NB4 (cell line): ENCODE data around the gene ZBTB43.
"Not testable (repeated sequence)": the region's sequence is repeated elsewhere in the genome, so short reads cannot be mapped to it uniquely, and the experiment has no call there.

Experiments
- DNase-seq: peaks from one replicate; pipeline ENCODE4 v3.0.0; 2010; ENCODE audit warnings: low read depth
- H3K4me3 ChIP-seq: one replicate; pipeline ENCODE4 v1.5.1; 2011; ENCODE audit warnings: mild to moderate bottlenecking, low read depth, low read length, moderate library complexity
- CTCF ChIP-seq: IDR thresholded peaks from one replicate; pipeline ENCODE4 v1.5.1; 2012; ENCODE audit warnings: low read depth, low read length
- MAX ChIP-seq: IDR thresholded peaks from 2 replicates; pipeline ENCODE4 v1.6.1; 2011; ENCODE audit warnings: low read depth, low read length
- MYC ChIP-seq: IDR thresholded peaks from 2 replicates; pipeline ENCODE4 v1.6.1; 2011; ENCODE audit warnings: low read depth, low read length
- POLR2A ChIP-seq: IDR thresholded peaks from 2 replicates; pipeline ENCODE4 v1.6.1; 2011; ENCODE audit warnings: mild to moderate bottlenecking; ENCODE audit not compliant: insufficient read length; ENCODE audit errors: extremely low read depth

The ZBTB43 gene

GRCh38 chr9:126818482-126818881, 13.6 kb downstream of the ZBTB43 start:
- no peak for DNase-seq
- no peak for TF ChIP-seq POLR2A
- no peak for TF ChIP-seq CTCF
- TF ChIP-seq MAX: no peak
- TF ChIP-seq MYC: no peak
- no peak overlapping the region for H3K4me3 ChIP-seq

- DNase-seq: no peak
- H3K4me3 ChIP-seq: no peak overlapping the region
- TF ChIP-seq CTCF: no peak
- no peak for TF ChIP-seq MYC
- no peak for TF ChIP-seq MAX
- no peak for TF ChIP-seq POLR2A
Observed at GRCh38 chr9:126819482-126819881, 14.6 kb downstream of the ZBTB43 start.

- no peak for DNase-seq
- no peak for TF ChIP-seq CTCF
- no peak for TF ChIP-seq MAX
- TF ChIP-seq POLR2A: no peak
- TF ChIP-seq MYC: no peak
- no peak overlapping the region for H3K4me3 ChIP-seq
Observed at GRCh38 chr9:126822278-126822677, 17.4 kb downstream of the ZBTB43 start.

GRCh38 chr9:126822873-126823272, 18.0 kb downstream of the ZBTB43 start:
- TF ChIP-seq MYC (no peak), MAX (no peak), POLR2A (no peak), CTCF (no peak)

GRCh38 chr9:126824052-126824451, 19.2 kb downstream of the ZBTB43 start:
- DNase-seq, H3K4me3 ChIP-seq: not testable (repeated sequence)

More at GRCh38 chr9:126822873-126823272, 18.0 kb downstream of the ZBTB43 start:
- DNase-seq: no peak
- H3K4me3 ChIP-seq: no peak overlapping the region

- no peak for DNase-seq
- TF ChIP-seq POLR2A (no peak), MAX (no peak), CTCF (no peak), MYC (no peak)
- no peak overlapping the region for H3K4me3 ChIP-seq
Observed at GRCh38 chr9:126827227-126827626, 22.4 kb downstream of the ZBTB43 start.
